Jurkat, Clone E6-1 (cell line): ENCODE data around the gene HBM.
A peak's percentile ranks its signal among the peaks of the same experiment; 100 is the strongest.
"Not testable (repeated sequence)": the region's sequence is repeated elsewhere in the genome, so short reads cannot be mapped to it uniquely, and the experiment has no call there.

ENCODE experiments used
- DNase-seq: peaks from one replicate; pipeline ENCODE4 v3.0.0-alpha.2; 2011; ENCODE audit warnings: low read depth, low spot score
- H3K4me3 ChIP-seq: 2 replicates; pipeline ENCODE4 v1.5.1; 2011; ENCODE audit warnings: mild to moderate bottlenecking, low read length, control low read depth, moderate library complexity

Gene HBM

DNA sequence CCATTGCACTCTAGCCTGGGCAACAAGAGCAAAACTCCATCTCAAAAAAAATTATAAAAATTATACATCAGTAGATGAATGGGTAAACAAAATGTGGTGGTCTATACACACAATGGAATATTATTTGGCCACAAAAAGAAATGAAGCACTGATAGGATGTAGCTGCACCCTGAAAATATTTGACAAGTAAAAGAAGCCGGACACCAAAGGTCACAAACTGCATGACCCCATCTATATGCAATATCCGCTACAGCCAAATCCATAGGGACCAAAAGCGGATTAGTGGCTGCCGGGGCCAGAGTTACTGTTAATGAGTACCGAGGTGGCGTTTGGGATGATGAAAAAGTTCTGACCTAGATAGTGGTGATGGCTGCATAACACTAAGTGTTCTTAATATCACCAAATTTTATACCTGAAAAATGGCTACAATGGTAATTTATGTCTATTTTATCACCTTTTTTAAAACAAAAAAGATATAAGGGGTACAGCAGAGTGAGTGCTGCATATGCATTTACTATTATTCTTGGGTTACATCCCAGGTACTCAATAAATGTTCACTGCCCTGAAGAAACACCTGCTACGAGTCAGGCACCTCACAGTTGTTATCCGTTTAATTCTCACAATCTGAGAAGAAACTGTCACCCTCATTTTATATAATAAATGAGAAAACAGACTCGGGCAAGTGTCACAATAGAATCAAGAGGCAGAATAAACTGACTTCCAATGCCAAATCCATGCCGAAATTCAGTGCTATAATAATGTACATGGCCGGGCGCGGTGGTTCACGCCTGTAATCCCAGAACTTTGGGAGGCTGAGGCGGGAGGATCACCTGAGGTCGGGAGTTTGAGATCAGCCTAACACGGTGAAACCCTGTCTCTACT lies 13.7 kb downstream of the HBM start:
- no peak overlapping the region for H3K4me3 ChIP-seq
- DNase-seq = no peak

DNA sequence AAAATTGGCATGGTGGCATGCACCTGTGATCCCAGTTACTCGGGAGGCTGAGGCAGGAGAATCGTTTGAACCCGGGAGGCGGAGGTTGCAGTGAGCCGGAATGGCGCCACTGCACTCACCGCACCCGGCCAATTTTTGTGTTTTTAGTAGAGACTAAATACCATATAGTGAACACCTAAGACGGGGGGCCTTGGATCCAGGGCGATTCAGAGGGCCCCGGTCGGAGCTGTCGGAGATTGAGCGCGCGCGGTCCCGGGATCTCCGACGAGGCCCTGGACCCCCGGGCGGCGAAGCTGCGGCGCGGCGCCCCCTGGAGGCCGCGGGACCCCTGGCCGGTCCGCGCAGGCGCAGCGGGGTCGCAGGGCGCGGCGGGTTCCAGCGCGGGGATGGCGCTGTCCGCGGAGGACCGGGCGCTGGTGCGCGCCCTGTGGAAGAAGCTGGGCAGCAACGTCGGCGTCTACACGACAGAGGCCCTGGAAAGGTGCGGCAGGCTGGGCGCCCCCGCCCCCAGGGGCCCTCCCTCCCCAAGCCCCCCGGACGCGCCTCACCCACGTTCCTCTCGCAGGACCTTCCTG lies 14.4 kb downstream of the HBM start, which contains the start of gene HBQ1:
Gene HBQ1 (plus strand): TSS at position 359 of the 575 bp plus-strand sequence. CDS start 28 bp downstream, at position 387.
- peak within 1 kb of the TSS; percentile 40 for H3K4me3 ChIP-seq
- DNase-seq = no peak

DNA sequence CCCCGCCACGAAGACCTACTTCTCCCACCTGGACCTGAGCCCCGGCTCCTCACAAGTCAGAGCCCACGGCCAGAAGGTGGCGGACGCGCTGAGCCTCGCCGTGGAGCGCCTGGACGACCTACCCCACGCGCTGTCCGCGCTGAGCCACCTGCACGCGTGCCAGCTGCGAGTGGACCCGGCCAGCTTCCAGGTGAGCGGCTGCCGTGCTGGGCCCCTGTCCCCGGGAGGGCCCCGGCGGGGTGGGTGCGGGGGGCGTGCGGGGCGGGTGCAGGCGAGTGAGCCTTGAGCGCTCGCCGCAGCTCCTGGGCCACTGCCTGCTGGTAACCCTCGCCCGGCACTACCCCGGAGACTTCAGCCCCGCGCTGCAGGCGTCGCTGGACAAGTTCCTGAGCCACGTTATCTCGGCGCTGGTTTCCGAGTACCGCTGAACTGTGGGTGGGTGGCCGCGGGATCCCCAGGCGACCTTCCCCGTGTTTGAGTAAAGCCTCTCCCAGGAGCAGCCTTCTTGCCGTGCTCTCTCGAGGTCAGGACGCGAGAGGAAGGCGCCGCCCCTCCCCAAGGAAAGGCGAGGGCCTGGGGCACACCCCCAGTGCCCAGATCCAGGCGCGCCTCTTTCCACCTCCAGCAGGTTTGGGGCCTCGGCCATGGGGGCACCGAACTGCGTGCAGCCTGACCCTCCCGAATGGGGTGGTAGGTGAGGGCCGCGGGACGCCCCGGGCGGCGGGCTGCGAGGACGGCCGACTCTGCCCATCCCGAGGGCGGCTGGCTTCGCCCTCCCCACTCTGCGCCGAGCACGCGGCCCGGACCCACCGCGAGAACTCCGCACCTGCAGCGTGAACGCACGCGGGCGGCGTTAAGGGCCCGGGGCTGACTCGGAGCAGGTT lies 15.1 kb downstream of the HBM start:
- peak; percentile 64 for DNase-seq
- H3K4me3 ChIP-seq = peak overlapping the region; percentile 40

DNA sequence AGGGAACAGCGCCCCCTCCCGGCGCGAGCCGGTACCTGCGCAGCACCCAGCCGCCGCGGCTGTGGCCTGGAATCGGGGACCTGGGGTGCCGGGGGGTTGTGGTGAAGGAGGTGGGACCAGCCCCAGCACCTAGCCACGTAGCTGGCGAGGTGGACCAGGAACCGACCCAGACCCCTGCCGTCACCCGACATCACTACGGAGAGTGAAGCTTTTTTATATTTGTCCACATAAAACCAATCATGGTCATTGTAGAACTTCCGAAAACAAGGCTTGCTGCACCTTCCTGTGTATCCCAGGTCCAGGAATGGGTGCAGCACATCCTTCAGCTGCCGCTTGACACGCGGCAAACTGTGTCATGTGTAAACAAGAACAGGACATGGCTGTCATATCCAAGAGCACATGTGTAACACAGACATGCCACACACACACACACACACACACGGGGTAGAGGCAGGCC lies 15.8 kb downstream of the HBM start:
- H3K4me3 ChIP-seq = no peak overlapping the region
- no peak for DNase-seq

DNA sequence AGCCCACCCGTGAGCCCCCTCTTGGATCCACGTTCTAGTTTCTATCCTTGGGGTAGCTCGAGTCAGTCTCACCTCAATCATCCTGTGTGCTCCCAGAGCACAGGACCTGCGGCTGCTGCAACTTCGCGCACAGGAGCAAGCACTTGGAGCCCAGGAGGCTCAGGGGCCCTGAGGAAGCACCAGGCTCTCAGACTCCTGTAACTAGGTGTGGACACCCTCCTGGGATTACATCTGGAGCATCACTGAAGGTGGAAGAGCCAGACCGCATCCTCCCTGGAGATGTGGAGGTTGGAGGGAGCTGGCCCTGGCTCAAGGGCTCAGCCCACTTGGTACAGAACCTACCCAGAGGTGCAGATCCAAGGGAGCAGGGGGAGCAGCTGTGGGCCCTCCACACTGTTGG lies 17.2 kb downstream of the HBM start:
- H3K4me3 ChIP-seq = no peak overlapping the region
- no peak for DNase-seq

DNA sequence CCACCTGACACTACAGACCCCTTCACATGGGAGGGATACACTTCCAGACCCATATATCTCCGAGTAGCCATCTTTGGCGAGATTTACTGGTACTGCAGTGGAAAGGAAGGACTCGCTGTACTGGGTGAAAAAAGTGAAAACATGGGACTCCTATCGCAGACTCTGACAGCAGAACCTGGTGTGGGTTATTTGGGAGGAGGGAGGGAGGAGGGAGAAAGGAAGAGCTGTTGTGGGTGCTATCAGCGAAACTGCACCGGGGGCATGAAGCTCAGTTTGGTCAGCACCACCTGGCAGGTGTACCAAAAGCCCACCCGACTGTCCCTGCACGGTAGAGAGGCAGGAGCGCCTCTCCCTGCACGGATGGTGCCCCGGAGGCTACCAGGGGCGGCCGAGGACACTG lies 19.4 kb downstream of the HBM start:
- DNase-seq = no peak
- no peak overlapping the region for H3K4me3 ChIP-seq

DNA sequence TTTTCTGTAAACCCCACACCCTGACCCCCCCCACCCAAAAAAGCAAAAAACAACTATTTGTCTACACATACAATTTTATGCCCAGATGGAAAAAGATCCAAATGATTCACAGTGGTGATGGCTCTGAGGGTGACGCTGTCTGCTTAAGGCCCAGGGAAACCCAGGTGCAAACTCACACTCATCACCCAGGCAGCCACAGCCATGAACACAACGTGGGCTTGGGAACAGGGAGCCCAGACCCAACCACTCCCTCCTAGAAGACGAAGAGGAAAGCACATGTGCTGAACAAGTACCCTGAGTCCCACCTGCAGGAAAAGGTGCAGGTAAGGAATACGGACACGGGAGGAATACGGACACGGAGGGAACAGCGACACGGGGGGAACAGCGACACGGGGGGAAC lies 19.9 kb downstream of the HBM start:
- no peak overlapping the region for H3K4me3 ChIP-seq
- no peak for DNase-seq

DNA sequence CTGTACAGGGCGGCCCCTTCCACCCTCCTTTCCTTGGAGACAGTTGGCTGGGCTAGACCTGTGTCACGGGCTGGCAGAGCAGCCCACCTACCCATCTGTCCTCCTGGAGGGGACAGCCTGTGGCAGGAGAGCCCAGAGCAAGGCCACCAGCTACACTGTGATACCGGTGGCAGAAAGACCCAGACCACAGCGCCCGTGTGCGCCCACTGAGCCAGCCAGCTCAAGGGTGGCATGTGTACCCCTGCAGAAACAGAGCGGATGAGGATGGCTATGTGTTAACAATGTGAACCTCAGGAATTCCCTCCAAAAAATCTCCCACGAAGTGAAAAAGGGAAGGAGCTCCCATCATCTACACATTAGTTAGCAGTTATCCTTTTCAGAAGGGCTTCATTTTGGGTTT lies 21.6 kb downstream of the HBM start:
- DNase-seq = no peak

DNA sequence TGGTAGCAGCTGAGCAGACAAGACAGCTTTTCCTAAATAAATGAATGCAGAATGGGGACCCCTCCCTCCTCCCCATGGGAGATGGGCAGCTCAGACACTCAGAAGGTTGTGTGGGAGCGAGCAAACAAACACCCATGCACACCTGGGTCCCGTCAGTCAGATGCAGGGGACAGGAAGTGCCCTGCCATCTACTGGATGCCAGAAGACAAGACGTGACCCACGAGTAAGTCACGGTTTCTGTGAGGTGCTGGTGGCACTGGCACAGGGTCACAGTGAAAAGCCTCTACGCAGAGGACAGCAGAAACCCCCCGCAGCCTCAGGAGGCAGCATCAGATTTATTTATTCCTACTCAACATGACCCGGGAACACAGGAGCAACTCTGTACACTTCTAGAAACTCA lies 22.9 kb downstream of the HBM start:
- DNase-seq = peak; percentile 51
- H3K4me3 ChIP-seq = no peak overlapping the region

More for the DNA sequence above, 21.6 kb downstream of the HBM start:
- no peak overlapping the region for H3K4me3 ChIP-seq

DNA sequence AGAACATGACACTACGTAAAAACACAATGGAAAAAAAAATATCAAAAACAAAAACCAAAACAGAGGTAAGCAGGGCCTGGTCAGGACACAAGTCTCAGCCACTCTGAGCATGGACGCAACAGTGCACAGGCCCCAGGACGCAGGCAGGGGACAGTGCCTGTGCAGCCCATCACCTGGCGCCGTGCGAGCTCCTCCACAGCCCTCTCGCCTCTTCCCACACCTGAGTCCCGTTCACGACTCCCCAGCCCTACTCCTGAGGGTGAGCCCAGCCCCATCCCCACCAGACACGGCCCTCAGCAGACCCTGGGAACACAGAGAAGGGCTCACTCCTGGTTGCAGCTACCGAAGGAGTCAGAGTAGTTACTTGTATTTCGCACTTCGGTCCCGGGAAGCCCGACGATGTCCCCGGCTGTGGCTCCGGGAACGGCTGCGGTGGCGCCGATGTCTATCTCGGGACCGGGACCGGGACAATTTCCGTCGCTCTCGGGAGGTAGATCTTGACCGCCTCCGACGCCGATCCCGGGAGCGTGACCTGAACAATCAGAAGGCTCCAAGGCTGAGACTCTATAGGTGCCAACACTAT lies 23.9 kb downstream of the HBM start:
- no peak overlapping the region for H3K4me3 ChIP-seq
- DNase-seq = no peak

DNA sequence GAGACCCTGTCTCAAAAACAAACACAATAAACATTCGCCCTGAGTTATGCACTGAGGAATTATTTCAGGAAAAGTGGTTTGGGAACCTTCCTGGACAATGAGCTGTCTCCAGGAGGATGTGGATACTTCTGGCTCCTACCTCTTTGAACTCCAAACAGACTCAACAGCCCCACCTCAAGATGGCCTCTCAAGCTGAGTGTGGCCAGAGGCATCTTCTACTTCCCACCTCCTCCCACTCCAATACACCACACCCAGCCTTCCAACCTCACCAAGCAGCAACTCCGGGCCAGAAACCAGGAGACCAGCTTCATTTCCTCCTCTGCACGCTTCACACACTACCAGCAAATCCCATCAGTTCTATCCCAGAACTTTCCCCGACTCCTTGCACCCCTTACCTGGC lies 26.1 kb downstream of the HBM start:
- no peak overlapping the region for H3K4me3 ChIP-seq
- DNase-seq = no peak

DNA sequence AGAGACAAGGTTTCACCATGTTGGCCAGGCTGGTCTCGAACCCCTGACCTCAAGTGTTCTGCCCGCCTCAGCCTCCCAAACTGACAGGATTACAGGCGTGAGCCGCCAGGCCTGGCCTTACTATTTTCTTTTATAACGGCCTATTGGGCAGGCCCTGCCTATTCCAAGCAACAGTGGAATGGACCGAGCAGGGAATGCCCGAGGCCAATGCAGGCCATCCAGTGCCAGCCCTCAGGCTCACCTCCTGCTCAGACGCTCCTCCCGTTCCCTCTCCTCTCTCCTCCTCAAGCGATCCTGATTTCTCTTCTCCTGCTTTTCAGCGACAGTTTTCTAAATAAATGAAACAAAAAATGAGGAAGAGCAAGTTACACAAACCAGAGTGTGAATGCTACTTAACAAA lies 26.9 kb downstream of the HBM start:
- DNase-seq = no peak

DNA sequence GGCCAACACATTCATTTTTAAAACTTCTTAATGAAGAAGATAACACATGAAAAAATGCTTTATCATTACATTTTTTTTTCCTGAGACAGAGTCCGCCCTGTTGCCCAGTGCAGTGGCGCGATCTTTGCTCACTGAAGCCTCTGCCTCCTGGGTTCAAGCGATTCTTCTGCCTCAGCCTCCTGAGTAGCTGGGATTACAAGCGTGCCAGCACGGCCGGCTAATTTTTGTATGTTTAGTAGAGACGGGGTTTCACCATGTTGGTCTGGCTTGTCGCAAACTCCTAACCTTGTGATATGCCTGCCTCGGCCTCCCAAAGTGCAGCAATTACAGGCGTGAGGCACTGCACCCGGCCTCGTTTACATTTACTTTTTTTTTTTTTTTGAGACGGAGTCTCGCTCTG lies 27.7 kb downstream of the HBM start:
- no peak for DNase-seq

More for the DNA sequence above, 26.9 kb downstream of the HBM start:
- no peak overlapping the region for H3K4me3 ChIP-seq

DNA sequence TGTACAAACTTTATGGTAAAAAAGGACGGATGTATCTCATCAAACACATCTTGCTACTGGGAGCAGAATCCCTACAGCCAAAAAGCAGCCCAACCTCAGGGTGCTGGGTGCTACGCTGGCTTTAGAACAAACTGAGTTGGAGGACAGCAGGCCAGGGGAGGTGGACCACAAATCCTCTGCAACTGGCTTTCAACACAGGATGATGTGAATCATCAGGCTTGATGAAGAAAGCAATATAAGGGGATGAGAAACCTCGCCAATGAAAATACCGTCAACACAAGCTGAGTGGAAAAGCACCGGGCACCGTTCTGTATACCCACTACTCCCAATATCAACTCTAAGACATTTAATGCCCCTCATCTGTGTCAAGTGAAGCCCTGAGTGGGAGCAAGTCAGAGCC lies 28.7 kb downstream of the HBM start:
- DNase-seq = no peak
- H3K4me3 ChIP-seq = no peak overlapping the region

More for the DNA sequence above, 27.7 kb downstream of the HBM start:
- no peak overlapping the region for H3K4me3 ChIP-seq

DNA sequence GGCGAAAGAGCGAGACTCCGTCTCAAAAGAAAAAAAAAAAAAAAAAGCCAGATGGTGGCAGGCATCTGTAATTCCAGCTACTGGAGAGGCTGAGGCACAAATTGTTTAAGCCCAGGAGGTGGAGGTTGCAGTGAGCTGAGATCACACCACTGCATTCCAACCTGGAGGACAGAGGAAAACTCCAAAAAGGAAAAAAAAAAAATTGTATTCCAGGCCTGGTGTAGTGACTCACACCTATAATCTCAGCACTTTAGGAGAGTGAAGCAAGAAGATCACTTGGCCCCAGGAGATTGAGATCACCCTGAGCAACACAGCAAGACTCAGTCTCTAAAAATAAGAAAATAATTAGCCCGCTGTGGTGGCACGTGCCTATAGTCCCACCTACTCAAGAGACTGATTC lies 34.6 kb downstream of the HBM start:
- no peak overlapping the region for H3K4me3 ChIP-seq
- DNase-seq = no peak

DNA sequence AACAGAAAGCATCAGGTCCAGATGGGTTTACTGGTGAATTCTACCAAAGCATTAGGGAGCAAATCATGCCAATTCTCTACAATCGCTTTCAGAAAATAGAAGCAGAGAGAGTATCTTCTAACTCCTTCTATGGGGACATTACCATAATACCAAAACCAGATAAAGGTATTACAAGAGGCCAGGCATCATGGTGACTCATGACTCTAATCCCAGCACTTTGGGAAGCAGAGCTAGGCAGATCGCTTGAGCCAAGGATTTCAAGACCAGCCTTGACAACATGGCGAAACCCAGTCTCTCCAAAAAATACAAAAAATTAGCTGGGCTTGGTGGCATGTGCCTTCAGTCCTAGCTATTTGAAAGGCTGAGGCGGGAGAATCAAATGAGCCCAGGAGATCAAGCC lies 37.5 kb downstream of the HBM start:
- no peak for DNase-seq
- H3K4me3 ChIP-seq = no peak overlapping the region

DNA sequence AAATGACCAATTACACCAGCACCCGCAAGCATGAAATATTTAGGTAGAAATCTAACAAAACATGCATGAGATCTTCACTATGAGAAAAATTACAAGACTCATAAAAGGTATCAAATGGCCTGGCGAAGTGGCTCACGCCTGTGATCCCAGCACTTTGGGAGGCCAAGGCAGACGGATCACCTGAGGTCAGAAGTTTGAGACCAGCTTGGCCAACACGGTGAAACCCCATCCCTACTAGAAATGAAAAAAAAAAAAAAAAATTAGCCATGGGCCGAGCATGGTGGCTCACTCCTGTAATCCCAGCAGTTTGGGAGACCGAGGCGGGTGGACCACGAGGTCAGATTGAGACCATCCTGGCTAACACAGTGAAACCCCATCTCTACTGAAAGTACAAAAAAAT lies 38.3 kb downstream of the HBM start:
- DNase-seq, H3K4me3 ChIP-seq: not testable (repeated sequence)

DNA sequence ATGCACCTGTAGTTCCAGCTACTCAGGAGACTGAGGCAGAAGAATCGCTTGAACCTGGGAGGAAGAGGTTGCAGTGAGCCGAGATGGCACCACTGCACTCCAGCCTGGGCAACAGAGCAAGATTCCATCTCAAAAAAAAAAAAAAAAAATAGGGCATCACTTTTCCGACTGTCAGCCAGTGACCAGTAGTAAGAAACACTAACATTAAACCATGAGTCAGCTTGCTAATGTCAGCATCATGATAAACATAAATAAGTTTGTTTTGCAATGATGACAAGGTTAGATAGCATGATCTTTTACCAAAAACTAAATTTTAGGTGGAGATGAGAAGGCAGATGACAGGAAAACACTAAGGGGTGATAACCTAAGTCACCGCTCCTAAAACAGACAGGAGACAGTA lies 43.6 kb downstream of the HBM start:
- not testable (repeated sequence) for H3K4me3 ChIP-seq, DNase-seq

DNA sequence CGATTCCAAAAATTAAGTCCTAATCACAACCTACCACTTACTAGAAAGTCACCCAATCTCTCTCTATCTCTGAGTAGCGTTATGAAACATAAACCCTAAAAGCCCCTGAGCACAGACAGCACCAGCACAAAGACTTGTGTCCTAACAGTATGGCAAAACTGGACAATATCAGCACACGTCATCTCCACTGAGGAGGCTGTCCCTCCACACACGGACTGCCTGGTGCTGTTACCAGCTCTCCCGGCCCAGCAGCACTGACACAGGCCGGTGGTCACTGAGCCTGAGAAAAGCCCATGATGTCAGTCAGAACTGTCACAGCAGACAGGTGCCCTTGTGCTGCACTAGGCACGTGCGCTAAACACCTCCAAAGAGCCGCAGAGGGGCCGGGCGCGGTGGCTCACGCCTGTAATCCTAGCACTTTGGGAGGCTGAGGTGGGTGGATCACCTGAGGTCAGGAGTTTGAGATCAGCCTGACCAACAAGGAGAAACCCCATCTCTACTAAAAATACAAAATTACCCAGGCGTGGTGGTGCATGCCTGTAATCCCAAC lies 45.9 kb downstream of the HBM start:
- not testable (repeated sequence) for H3K4me3 ChIP-seq, DNase-seq
